Central memory CD4-positive, alpha-beta T cell (primary cell): ENCODE data around the gene PLXNA1.

ENCODE experiments used
- DNase-seq: peaks from one replicate; pipeline ENCODE4 v3.0.0; 2022

PLXNA1 gene

GRCh38 chr3:127025456-127025855, 42.5 kb downstream of the PLXNA1 start:
- DNase-seq: no peak

DNA sequence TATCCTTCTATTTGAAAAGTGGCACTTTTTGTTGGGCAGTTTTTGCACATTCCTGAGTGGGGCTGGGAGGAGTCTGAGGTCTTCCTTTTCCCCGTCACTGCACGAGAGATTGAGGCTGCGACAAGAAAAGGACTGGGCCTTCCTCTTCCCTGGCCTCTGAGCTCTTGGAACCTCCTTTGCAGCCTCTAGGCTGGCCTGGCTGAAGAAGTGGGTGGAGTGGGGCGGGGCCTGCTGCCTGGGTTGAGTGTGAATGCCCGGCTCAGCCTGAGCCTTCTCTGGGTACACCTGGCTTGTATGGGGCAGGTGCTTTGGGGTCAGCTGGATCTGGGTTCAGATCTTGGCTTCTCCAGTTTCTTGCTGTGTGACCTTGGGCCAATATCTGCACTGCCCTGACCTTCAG, 43.1 kb downstream of the PLXNA1 start:
- DNase-seq: no peak

DNA sequence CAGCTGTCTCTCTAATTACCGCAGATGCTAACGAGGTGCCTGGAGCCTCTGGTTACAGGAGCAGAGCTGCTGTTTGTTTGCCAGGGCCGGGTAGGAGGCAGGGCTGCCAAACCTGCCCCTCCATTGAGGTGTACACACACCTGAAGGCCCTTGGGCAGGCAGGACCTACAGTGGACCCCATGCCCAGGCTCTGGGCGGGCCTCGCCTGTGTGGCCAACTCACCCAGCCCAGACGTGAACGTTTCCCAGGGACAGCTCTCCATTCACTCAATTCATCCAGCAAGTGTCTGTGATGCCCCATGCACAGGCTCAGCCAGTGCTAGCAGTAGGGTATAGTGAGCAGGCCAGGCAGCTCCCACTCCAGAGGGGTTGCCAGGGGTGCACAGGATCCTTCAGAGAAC, 43.7 kb downstream of the PLXNA1 start:
- DNase-seq: no peak

- no peak for DNase-seq
Observed at GRCh38 chr3:127027061-127027735, 44.3 kb downstream of the PLXNA1 start.

- no peak for DNase-seq
Observed at GRCh38 chr3:127027811-127028548, 45.1 kb downstream of the PLXNA1 start.

DNA sequence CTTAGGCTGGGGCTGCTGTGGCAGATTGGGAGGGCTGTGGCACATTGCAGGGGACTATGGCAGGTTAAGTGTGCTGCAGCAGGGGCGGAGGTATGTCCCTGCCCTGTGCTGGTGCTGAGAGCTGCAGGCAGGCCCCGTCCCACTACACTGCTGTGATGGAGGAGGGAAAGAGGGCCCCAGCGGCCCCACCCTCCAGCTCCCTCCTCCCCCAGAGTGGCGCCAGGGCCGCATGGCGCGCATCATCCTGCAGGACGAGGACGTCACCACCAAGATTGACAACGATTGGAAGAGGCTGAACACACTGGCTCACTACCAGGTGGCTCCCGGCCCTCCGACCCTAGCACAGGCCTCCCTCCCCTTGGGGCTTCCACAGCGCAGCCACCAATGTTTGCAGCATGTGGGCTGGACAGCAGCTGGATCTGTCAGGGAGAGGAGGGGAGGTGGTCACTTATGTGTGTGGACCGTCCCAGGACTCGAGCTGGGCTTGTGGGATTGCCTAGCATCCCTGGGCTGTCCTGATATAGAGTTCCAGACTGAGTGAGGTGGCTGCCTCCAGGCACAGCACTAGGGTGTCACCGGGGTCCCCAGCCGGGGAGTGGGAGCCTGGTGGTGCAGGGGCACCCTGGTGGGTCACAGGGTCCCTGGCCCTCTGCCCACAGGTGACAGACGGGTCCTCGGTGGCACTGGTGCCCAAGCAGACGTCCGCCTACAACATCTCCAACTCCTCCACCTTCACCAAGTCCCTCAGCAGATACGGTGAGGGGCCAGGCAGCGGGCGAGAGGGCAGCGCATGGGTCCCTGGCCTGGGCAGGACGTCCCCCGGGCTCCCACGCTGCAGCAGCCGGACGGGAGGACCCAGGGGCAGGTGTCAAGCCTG, 46.1 kb downstream of the PLXNA1 start:
- DNase-seq: no peak

DNA sequence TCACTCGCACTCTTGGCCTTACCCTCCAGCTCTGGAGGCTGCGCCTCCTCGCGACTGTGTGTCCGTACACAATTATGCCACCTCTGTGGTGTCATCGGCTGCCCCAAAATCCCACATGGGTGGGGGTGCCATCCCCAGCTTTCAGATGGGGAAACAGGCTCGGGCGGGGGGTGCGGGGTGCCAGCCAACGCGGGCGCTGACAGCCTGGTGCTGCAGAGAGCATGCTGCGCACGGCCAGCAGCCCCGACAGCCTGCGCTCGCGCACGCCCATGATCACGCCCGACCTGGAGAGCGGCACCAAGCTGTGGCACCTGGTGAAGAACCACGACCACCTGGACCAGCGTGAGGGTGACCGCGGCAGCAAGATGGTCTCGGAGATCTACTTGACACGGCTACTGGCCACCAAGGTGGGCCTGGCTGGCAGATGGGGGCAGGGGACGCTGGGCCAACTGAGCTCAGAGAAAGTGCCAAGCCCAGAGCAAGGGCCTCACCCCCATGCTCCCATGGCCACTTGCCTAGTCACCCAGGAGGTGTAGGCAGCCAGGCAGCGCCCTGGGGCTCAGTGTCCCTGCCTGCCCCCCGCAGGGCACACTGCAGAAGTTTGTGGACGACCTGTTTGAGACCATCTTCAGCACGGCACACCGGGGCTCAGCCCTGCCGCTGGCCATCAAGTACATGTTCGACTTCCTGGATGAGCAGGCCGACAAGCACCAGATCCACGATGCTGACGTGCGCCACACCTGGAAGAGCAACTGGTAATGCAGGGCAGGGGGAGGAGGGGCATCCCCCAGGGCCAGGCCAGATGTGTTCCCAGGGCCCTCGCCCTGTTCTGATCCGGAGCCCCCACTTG, 47.0 kb downstream of the PLXNA1 start:
- no peak for DNase-seq

- DNase-seq: no peak
Observed at GRCh38 chr3:127030508-127031412, 47.8 kb downstream of the PLXNA1 start.

DNA sequence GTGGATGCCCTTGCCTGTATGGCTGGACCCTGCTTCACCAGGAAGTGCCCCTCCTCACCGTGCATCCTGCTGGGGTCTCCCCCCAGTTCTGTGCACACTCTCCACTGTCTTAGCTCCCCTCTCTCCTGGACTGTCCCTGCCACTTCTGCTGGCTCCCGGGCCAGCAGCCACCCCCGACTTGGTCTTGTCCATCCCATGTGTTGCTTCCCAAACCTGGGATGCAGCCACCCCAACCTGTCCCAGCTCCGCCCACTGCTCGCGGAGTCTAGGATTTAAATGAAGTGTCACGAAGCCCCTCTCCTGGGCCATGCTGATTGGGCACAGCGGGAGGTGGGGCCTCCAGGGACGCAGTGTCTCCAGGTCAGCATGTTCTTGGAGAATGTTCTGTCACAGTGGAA, 48.5 kb downstream of the PLXNA1 start:
- DNase-seq: no peak

GRCh38 chr3:127031845-127032244, 48.9 kb downstream of the PLXNA1 start:
- no peak for DNase-seq

GRCh38 chr3:127032296-127032990, 49.5 kb downstream of the PLXNA1 start:
- DNase-seq: no peak
